ENCODE data around the gene LRRTM4.

The LRRTM4 gene

DNA sequence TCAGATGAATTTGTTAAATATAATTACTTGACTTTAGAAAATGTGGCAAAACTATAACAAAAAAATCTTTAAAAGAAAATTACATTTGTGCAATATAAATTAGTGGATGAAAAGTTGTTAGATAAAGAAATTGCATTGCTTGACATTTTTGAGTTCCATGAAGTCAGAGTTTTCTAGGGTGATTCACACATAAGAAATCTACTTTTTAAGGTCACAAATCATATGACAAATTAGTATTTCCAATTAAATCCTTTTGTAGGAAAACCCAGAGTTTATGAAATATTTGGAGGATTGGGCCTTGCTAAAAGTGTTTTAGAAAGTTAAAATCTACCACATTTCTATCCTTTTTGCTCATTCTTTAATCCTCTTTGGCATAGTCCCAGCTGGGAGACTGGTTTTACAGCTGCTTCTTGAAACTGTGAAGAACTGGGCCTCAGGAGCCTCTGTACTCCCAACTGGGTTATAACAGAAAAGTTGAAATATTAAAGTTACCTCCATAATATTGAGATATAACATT, 289.2 kb downstream of the LRRTM4 start:
- ATAC-seq: no peak
- TF ChIP-seq OSR1 (CRISPR knock-in tag; IDR thresholded peaks at IDR 0.05) (no peak), ZNF565 (CRISPR knock-in tag; conservative IDR thresholded peaks at IDR 0.05; ENCODE audit: low read depth) (no peak), ISL1 (CRISPR knock-in tag; IDR thresholded peaks at IDR 0.05) (peak; percentile 81), ZNF70 (CRISPR knock-in tag; IDR thresholded peaks at IDR 0.05) (no peak), PPARA (CRISPR knock-in tag; IDR thresholded peaks at IDR 0.05; ENCODE audit: borderline replicate concordance) (no peak), ZFP30 (CRISPR knock-in tag; IDR thresholded peaks at IDR 0.05) (no peak), CSDC2 (CRISPR knock-in tag; IDR thresholded peaks at IDR 0.05) (no peak), TOX (CRISPR knock-in tag; IDR thresholded peaks at IDR 0.05; ENCODE audit: borderline replicate concordance) (no peak)
- TF ChIP-seq, protein P1, sequence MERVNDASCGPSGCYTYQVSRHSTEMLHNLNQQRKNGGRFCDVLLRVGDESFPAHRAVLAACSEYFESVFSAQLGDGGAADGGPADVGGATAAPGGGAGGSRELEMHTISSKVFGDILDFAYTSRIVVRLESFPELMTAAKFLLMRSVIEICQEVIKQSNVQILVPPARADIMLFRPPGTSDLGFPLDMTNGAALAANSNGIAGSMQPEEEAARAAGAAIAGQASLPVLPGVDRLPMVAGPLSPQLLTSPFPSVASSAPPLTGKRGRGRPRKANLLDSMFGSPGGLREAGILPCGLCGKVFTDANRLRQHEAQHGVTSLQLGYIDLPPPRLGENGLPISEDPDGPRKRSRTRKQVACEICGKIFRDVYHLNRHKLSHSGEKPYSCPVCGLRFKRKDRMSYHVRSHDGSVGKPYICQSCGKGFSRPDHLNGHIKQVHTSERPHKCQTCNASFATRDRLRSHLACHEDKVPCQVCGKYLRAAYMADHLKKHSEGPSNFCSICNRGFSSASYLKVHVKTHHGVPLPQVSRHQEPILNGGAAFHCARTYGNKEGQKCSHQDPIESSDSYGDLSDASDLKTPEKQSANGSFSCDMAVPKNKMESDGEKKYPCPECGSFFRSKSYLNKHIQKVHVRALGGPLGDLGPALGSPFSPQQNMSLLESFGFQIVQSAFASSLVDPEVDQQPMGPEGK (CRISPR knock-in tag; IDR thresholded peaks at IDR 0.05; ENCODE audit: borderline replicate concordance): no peak

DNA sequence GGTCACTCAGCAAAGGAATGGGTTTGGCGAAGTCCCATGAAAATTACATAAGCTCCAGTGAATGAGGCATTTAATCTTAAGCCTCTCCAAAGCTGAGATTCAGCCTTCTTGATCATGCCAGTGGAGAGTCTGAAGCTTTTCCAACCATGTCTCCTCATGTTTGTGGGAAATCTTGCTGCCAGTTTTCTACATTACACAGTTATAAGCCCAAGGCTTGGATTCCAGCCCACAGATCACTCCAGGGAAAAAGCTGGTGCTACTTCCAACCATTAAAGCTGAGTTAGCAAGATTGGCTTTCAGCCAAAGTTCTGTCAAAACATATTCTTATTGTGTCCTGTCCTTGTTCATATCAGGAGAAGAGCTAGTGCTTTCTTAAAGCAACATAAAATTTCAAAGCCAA, 293.8 kb downstream of the LRRTM4 start:
- TF ChIP-seq TCF4 (CRISPR knock-in tag; IDR thresholded peaks at IDR 0.05; ENCODE audit: borderline replicate concordance) (0 out of 2 replicates have a peak, but pooled peaks have one; percentile 20), SNAI2 (CRISPR knock-in tag; IDR thresholded peaks at IDR 0.05) (0 out of 2 replicates have a peak, but pooled peaks have one; percentile 31), RARB (CRISPR knock-in tag; IDR thresholded peaks at IDR 0.05) (no peak), ZFP3 (CRISPR knock-in tag; IDR thresholded peaks at IDR 0.05) (0 out of 2 replicates have a peak, but pooled peaks have one; percentile 24), ISL1 (CRISPR knock-in tag; IDR thresholded peaks at IDR 0.05) (peak; percentile 96)
- TF ChIP-seq, protein P2, sequence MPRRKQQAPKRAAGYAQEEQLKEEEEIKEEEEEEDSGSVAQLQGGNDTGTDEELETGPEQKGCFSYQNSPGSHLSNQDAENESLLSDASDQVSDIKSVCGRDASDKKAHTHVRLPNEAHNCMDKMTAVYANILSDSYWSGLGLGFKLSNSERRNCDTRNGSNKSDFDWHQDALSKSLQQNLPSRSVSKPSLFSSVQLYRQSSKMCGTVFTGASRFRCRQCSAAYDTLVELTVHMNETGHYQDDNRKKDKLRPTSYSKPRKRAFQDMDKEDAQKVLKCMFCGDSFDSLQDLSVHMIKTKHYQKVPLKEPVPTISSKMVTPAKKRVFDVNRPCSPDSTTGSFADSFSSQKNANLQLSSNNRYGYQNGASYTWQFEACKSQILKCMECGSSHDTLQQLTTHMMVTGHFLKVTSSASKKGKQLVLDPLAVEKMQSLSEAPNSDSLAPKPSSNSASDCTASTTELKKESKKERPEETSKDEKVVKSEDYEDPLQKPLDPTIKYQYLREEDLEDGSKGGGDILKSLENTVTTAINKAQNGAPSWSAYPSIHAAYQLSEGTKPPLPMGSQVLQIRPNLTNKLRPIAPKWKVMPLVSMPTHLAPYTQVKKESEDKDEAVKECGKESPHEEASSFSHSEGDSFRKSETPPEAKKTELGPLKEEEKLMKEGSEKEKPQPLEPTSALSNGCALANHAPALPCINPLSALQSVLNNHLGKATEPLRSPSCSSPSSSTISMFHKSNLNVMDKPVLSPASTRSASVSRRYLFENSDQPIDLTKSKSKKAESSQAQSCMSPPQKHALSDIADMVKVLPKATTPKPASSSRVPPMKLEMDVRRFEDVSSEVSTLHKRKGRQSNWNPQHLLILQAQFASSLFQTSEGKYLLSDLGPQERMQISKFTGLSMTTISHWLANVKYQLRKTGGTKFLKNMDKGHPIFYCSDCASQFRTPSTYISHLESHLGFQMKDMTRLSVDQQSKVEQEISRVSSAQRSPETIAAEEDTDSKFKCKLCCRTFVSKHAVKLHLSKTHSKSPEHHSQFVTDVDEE (CRISPR knock-in tag; IDR thresholded peaks at IDR 0.05): no peak
- no peak for ATAC-seq

DNA sequence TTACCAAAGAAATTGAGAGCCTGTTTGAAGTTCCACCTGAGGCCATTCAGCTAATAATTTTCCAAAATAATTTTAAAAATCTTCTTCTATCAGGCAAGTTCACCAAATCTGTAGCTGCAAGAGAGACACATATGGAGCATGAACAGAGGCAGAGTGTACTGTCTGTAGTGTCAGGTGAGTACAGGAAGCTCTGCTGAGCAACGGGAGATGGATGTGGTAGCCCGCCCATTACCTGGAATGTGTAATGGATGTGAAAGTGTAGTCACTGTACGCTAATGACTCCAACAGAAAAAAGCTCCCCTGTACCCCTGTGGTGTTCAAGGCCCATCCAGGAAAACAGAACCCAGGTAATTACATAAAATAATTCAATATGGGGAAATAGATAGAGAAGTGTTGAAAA, 311.5 kb downstream of the LRRTM4 start:
- ATAC-seq: no peak
- no peak for TF ChIP-seq ESRRG (CRISPR knock-in tag; IDR thresholded peaks at IDR 0.05)
- no peak for TF ChIP-seq RARB (CRISPR knock-in tag; IDR thresholded peaks at IDR 0.05)
- no peak for TF ChIP-seq ZNF8 (CRISPR knock-in tag; IDR thresholded peaks at IDR 0.05)
- no peak for TF ChIP-seq BACH2 (CRISPR knock-in tag; IDR thresholded peaks at IDR 0.05; ENCODE audit: borderline replicate concordance)
- TF ChIP-seq, protein P3, sequence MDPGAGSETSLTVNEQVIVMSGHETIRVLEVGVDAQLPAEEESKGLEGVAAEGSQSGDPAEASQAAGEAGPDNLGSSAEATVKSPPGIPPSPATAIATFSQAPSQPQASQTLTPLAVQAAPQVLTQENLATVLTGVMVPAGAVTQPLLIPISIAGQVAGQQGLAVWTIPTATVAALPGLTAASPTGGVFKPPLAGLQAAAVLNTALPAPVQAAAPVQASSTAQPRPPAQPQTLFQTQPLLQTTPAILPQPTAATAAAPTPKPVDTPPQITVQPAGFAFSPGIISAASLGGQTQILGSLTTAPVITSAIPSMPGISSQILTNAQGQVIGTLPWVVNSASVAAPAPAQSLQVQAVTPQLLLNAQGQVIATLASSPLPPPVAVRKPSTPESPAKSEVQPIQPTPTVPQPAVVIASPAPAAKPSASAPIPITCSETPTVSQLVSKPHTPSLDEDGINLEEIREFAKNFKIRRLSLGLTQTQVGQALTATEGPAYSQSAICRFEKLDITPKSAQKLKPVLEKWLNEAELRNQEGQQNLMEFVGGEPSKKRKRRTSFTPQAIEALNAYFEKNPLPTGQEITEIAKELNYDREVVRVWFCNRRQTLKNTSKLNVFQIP (CRISPR knock-in tag; IDR thresholded peaks at IDR 0.05; ENCODE audit: borderline replicate concordance, low read depth): no peak
- TF ChIP-seq, protein P2 (CRISPR knock-in tag; IDR thresholded peaks at IDR 0.05): no peak
- no peak for TF ChIP-seq CSDC2 (CRISPR knock-in tag; IDR thresholded peaks at IDR 0.05)
- no peak for TF ChIP-seq OSR1 (CRISPR knock-in tag; IDR thresholded peaks at IDR 0.05)
- TF ChIP-seq GLIS3 (CRISPR knock-in tag; IDR thresholded peaks at IDR 0.05): no peak

DNA sequence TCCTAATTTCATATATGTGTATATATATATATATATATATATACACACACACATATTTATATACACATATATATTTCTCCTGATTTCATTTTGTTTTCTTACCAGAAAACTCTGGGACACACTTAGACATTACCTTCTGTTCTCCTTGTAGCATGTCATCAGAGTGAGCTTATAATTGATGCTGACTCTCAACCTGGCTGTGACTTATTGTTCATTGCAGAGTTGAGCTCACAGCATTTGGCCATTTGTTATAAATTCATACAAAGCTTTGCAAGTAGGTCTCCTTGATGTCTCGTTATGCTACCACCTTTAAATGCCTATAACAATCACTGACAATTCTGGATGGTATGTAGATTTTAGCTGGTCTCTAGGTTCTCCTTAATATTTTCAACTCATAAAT, 314.8 kb downstream of the LRRTM4 start:
- ATAC-seq: no peak
- TF ChIP-seq ZFP30 (CRISPR knock-in tag; IDR thresholded peaks at IDR 0.05) (no peak), SNAI2 (CRISPR knock-in tag; IDR thresholded peaks at IDR 0.05) (no peak)
- TF ChIP-seq, protein P4, sequence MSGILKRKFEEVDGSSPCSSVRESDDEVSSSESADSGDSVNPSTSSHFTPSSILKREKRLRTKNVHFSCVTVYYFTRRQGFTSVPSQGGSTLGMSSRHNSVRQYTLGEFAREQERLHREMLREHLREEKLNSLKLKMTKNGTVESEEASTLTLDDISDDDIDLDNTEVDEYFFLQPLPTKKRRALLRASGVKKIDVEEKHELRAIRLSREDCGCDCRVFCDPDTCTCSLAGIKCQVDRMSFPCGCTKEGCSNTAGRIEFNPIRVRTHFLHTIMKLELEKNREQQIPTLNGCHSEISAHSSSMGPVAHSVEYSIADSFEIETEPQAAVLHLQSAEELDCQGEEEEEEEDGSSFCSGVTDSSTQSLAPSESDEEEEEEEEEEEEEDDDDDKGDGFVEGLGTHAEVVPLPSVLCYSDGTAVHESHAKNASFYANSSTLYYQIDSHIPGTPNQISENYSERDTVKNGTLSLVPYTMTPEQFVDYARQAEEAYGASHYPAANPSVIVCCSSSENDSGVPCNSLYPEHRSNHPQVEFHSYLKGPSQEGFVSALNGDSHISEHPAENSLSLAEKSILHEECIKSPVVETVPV (CRISPR knock-in tag; IDR thresholded peaks at IDR 0.05): no peak
- TF ChIP-seq, protein P1 (CRISPR knock-in tag; IDR thresholded peaks at IDR 0.05; ENCODE audit: borderline replicate concordance): no peak
- TF ChIP-seq, protein P3 (CRISPR knock-in tag; IDR thresholded peaks at IDR 0.05; ENCODE audit: borderline replicate concordance, low read depth): no peak
